ENCODE data around the gene ATP2A1. TPM values are rescaled to one million over a fixed set of nuclear protein-coding genes. Genes with fewer than 3 reads are reported as not detected.

The ATP2A1 gene
- total and polyA plus RNA-seq, 2 of the 4 experiments (the other 2 are of a cell fraction): under 0.01 to 0.63 TPM

GRCh38 chr16:28936784-28937155, 58.5 kb downstream of the ATP2A1 start:
- CTCF ChIA-PET: interaction anchor here (1.8 kb wide), 1 partner anchor 8 kb away, joined by 6 read pairs; no protein-coding TSS in a partner anchor

More at GRCh38 chr16:28936784-28937155, 58.5 kb downstream of the ATP2A1 start:
- Histone ChIP-seq H2AFZ (replicated peaks; ENCODE audit: low read length, poor library complexity) (no peak overlapping the region), H3K9me1 (ENCODE audit: insufficient read depth, low read length) (no peaks in the 10 kb centered on the region), H3K4ac (ENCODE audit: low read depth, low read length) (no peak overlapping the region), H3K14ac (replicated peaks; ENCODE audit: low read depth, low read length) (no peak overlapping the region), H3K18ac (ENCODE audit: low read depth, low read length) (no peak overlapping the region), H4K91ac (ENCODE audit: insufficient read depth, low read depth, low read length) (no peak overlapping the region), H4K5ac (ENCODE audit: low read depth, low read length) (no peak overlapping the region), H4K8ac (ENCODE audit: low read depth in 2 of 2, low read length in 2 of 2) (no peak overlapping the region), H3K79me1 (ENCODE audit: low read depth in 1 of 2, low read length in 2 of 2) (no peaks in the 10 kb centered on the region), H4K20me1 (ENCODE audit: insufficient read depth, low read length) (no peaks in the 10 kb centered on the region), H2BK20ac (ENCODE audit: low read depth, low read length) (no peak overlapping the region), H2AK5ac (ENCODE audit: low read depth, low read length) (no peak overlapping the region), H3K27ac (ENCODE audit: insufficient read depth, low read length) (no peak overlapping the region), H3K56ac (ENCODE audit: extremely low read depth, insufficient read depth, low read length) (no peak overlapping the region), H3K4me2 (ENCODE audit: low read depth, low read length) (no peak overlapping the region), H2BK120ac (ENCODE audit: low read depth, low read length) (no peak overlapping the region), H2BK15ac (ENCODE audit: low read depth, low read length) (no peak overlapping the region), H3K36me3 (ENCODE audit: control insufficient read depth, insufficient read depth, low read length) (no peaks in the 10 kb centered on the region), H3K27me3 (ENCODE audit: control insufficient read depth, insufficient read depth, low read length) (peaks cover 7% of the 10 kb centered on the region; the same call in 1 of the 2 replicates), H2BK5ac (ENCODE audit: low read depth, low read length, poor library complexity, severe bottlenecking) (no peak overlapping the region), H3K23ac (ENCODE audit: low read depth, low read length) (no peak overlapping the region), H3K9me3 (ENCODE audit: control insufficient read depth, insufficient read depth, low read length) (no peaks in the 10 kb centered on the region), H3K4me3 (ENCODE audit: insufficient read depth, low read depth, low read length) (no peak overlapping the region), H3K9ac (ENCODE audit: low read depth, low read length) (no peak overlapping the region), H3K4me1 (ENCODE audit: control insufficient read depth, insufficient read depth, low read length) (no peaks in the 10 kb centered on the region), H2AK9ac (replicated peaks; ENCODE audit: low read depth, low read length, poor library complexity) (no peak overlapping the region)
- intact Hi-C loops (cut with micrococcal nuclease) (no loop called here), in situ Hi-C loops (cut with MboI; ENCODE audit: low sequenced_read_pairs) (no loop called here), dilution Hi-C loops (cut with HindIII; ENCODE audit: low sequenced_read_pairs, unreplicated experiment) (no loop called here)
- no peak for DNase-seq
- 45% methylated on average over 4 of the region's 26 CpGs; no CpG with 5 or more reads in 1 of the 2 experiments for WGBS, 2 experiments (ENCODE audit: extremely low coverage in 2 of 2, insufficient read length in 1 of 2)
- POLR2A ChIA-PET (ENCODE audit: unreplicated experiment): no interaction called here
- TF ChIP-seq CHD1 (IDR thresholded peaks at IDR 0.05; ENCODE audit: low read depth, low read length): no peak
- TF ChIP-seq CTCF (conservative IDR thresholded peaks at IDR 0.05; ENCODE audit: low read depth, low read length): no peak
- no peak for TF ChIP-seq FOS (IDR thresholded peaks at IDR 0.05; ENCODE audit: low read depth, low read length)
- TF ChIP-seq RFX5 (IDR thresholded peaks at IDR 0.05; ENCODE audit: low read depth, low read length): no peak
- TF ChIP-seq NFE2L2 (IDR thresholded peaks at IDR 0.05; ENCODE audit: low read depth, low read length): no peak
- TF ChIP-seq POLR2A (IDR thresholded peaks at IDR 0.05; ENCODE audit: low read depth, low read length): no peak
- TF ChIP-seq MXI1 (IDR thresholded peaks at IDR 0.05; ENCODE audit: borderline replicate concordance, low read depth, low read length): no peak
- no TSS peak for BruUV-seq (replicated peaks)
- no peak for ATAC-seq (ENCODE audit: low read depth)
